GM12891 (cell line): ENCODE data around the gene EXOC3.
A peak's percentile ranks its signal among the peaks of the same experiment; 100 is the strongest.
"Not testable (repeated sequence)": the region's sequence is repeated elsewhere in the genome, so short reads cannot be mapped to it uniquely, and the experiment has no call there.

Experiments used
- DNase-seq: peaks from one replicate; pipeline ENCODE4 v3.0.0; 2011; ENCODE audit warnings: low spot score; ENCODE audit not compliant: insufficient read length
- FAIRE-seq: peaks from 2 replicates; lab custom pipeline; 2011; peaks lifted over from hg19 to GRCh38; lab: Jason Lieb, UNC
- PAX5 ChIP-seq: IDR thresholded peaks from 2 replicates; pipeline ENCODE4 v1.6.1; 2011; ENCODE audit warnings: low read length, moderate library complexity, mild to moderate bottlenecking; ENCODE audit not compliant: insufficient read depth, severe bottlenecking
- POLR2A ChIP-seq: IDR thresholded peaks from 2 replicates; pipeline ENCODE4 v1.6.1; 2011; ENCODE audit warnings: low read depth, low read length, control low read depth
- POLR2AphosphoS5 ChIP-seq: IDR thresholded peaks from 2 replicates; pipeline ENCODE4 v1.6.1; 2011; ENCODE audit warnings: low read depth, low read length, control low read depth
- POU2F2 ChIP-seq: IDR thresholded peaks from 2 replicates; pipeline ENCODE4 v1.6.1; 2011; ENCODE audit warnings: low read depth, mild to moderate bottlenecking, control low read depth, low read length, moderate library complexity
- SPI1 ChIP-seq: IDR thresholded peaks from 2 replicates; pipeline ENCODE4 v1.6.1; 2011; ENCODE audit warnings: low read depth, low read length, control low read depth
- TAF1 ChIP-seq: IDR thresholded peaks from 2 replicates; pipeline ENCODE4 v1.6.1; 2011; ENCODE audit warnings: low read depth, low read length, control low read depth

The EXOC3 gene

DNA sequence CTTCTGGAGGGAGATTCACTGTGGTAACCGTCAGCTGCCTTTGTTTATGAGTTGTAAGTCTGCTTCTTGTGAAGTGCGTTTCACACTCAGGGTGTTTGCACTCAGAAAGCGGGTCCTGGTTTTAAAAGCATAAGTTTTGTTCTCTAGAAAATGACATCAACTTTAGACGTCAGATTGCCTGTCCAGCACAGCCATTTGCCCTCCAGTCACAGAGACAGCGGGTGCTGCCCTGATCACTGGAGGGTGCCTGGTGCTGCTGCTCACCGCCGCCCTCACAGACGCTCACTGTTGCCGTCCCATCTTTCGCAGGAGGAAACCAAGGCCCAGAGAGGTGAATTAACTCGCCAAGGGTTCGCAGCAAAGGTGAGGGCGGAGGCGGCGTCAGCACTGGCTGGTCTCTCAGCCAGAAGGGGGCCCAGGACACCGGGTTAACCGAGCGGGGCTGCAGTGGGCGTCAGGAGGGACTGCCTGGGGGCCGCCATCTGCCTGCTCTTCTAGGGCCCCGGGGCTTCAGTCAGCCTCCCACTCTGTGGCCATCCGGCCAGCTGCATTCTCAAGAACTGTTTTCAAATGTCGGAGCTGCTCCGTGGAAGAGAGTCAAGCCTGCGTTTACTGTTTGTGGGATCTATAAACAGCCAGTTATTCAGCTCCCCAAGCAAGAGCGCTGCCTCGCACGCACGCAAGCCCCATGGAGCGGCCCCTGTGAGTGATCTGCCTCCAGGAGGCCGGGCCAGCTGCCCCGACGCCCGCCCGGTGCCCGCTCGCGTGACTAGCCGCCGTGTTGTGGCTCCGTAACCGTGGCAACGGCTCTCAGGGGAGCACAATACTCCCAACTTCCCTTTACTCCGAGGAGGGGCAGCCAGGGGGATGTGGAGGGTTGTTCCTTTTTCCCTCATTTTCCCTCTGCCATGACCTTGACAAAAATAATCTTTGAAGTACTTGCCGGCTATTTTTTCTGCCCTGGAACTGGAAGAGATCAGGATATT is 43.4 kb upstream of the EXOC3 start:
- DNase-seq: peak; percentile 77
- TF ChIP-seq PAX5 (peak; percentile 41), POLR2A (peak; percentile 27; the same call in 1 of the 2 replicates), POLR2AphosphoS5 (peak; percentile 60), POU2F2 (peak; percentile 55; the same call in 1 of the 2 replicates), SPI1 (peak; percentile 60), TAF1 (peak; percentile 43; the same call in 1 of the 2 replicates)
- peak; percentile 93 for FAIRE-seq

DNA sequence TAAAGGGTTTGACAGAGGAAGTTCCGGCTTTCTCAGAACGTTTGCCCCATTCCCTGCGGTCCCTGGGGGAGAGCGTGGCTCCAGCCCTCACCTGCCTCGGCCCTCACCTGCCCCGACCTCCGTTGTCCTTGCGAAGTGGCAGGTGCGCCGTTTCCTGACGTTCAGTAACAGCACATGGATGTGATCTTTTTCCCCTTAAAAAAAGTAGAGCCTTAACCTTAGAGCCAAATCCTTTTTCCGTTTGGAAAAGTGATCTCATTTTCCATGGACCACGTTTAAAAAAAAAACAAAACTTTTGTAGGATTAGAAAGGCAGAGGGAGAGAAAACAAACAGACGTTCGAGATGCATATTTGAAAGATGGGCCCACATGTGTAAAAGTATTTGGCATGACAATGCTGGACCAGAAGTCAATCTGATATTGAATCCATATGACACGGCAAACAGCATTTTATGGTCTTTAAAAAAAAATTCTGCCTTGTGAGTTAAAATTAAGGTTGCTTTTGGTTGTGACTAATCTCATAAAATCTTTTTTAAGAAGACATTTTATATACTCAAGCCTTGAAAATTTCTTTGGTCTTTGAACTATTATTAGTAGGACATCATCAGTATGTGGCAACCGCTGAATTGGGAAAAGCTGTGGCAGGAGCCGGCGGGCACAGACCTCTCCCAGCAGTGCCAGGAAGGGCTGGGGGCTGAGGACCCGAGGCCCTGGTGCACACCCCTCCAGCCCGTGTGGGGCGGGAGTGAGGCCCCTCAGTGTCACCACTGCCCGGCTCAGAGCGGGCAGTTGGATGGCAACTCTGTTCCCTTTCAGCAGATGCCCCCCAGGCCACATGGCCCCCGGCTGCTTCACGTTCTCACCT is 42.5 kb upstream of the EXOC3 start:
- DNase-seq (no peak), FAIRE-seq (no peak)
- TF ChIP-seq POU2F2 (no peak), POLR2A (no peak), PAX5 (no peak), SPI1 (no peak), TAF1 (no peak), POLR2AphosphoS5 (no peak)

DNA sequence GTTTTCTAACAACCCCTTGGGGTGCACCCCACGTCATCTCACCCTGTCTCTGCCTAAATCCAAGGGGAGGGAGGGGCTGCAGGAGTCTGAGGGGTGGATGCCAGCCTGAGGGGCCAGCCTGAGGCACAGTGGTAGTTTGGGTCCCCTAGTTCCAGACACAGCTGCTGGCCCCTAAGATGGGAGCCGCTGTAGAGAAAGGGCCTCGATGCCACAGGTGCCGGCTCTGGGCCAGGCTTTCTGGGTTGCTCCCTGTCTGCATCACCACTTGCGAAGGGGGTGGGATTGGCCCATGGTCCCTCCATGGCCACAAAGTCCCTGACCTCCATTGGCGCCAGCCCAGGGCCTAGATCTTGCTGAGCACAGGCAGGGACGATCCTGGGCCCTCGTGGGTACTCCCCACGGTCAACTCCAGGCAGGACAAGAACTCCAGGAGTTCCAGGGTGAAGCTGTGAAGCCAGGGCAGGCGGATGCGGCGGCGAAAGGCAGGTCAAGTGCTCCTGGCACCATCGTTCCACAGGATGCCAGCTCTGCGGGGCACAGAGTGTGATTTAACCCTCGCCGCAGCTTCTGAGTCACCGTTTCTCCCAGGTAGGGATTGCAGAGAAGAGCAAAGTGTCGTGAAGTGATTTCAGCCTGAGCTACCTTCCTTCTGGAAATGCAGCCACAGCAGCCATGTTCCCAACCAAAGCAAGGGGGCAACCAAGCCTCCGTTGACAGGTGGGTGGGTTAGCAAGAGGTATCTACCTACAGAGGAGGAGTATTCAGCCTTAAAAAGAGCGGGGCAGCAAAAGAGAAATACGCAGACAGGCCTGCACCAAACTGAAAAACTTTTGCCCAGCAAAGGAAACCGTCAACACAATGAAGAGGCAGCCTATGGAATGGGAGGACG is 41.6 kb upstream of the EXOC3 start:
- peak; percentile 75 for FAIRE-seq
- DNase-seq: no peak
- TF ChIP-seq TAF1 (no peak), POLR2A (no peak; the same call in 1 of the 2 replicates), SPI1 (no peak)

DNA sequence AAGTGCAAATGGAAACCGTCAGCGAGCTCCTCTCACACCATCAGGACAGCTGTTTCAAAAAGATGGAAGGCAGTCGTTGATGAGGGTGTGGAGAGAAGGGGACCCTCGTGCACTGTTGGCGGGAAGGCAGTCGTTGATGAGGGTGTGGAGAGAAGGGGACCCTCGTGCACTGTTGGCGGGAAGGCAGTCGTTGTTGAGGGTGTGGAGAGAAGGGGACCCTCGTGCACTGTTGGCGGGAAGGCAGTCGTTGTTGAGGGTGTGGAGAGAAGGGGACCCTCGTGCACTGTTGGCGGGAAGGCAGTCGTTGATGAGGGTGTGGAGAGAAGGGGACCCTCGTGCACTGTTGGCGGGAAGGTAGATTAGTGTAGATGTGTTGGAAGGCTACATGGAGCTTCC is 40.8 kb upstream of the EXOC3 start:
- peak; percentile 59 for FAIRE-seq
- not testable (repeated sequence) for DNase-seq

DNA sequence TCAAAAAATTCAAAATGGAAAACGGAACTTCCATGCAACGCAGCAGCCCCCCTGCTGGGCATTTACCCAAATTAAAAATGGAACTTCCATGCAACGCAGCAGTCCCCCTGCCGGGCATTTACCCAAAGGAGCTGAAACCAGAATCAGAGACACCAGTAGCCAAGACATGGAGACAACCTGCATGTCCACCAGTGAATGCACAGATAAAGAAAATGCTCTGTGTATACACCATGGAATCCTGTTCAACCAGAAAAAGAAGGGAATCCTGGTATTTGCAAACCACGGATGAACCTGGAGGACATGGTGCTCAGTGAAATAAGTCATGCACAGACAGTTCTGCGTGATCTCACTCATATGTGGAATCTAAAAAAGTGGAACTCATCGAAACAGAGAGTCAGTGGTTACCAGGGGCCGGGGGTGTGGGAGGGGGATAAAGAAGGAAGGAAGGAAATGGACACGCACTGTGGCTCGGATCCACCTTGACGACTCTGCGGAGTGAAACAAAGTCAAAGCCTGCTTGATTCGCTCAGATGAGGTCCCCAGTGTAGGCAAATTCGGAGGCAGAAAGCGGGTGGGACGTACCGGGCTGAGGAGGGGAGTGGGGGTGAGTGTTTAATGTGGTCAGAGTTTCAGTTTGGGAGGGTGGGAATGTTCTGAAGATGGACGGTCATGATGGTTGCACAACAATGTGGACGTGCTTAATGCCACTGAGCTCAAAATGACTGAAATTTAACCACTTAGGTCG is 40.2 kb upstream of the EXOC3 start:
- TF ChIP-seq POLR2AphosphoS5 (0 out of 2 replicates have a peak, but pooled peaks have one; percentile 17), PAX5 (peak; percentile 97), POU2F2 (peak; percentile 85; the same call in 1 of the 2 replicates), SPI1 (peak; percentile 71), TAF1 (no peak), POLR2A (no peak; the same call in 1 of the 2 replicates)
- DNase-seq: peak; percentile 56
- FAIRE-seq: peak; percentile 98

DNA sequence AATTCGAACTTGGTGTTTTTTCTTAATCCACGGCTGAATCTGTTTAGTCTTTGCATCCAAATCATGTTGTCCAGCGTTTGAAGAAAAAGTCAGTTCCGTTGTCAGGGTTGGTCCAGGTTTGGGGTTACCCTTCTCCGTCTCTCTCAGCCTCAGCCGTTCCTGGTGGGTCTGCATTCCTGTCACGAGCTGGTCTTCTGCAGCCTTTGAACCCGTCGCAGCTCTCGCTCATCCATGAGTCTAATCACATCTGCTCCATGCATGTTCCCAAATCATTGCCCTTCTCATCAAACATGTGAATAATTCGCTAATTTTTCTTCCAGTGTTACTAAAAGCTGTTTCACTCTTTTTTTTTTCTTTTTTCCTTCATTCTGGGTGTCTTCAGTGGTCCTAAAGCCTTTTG is 39.0 kb upstream of the EXOC3 start:
- FAIRE-seq (peak; percentile 54), DNase-seq (no peak)
- TF ChIP-seq TAF1 (no peak), PAX5 (no peak), SPI1 (no peak), POU2F2 (no peak), POLR2AphosphoS5 (no peak), POLR2A (no peak)

DNA sequence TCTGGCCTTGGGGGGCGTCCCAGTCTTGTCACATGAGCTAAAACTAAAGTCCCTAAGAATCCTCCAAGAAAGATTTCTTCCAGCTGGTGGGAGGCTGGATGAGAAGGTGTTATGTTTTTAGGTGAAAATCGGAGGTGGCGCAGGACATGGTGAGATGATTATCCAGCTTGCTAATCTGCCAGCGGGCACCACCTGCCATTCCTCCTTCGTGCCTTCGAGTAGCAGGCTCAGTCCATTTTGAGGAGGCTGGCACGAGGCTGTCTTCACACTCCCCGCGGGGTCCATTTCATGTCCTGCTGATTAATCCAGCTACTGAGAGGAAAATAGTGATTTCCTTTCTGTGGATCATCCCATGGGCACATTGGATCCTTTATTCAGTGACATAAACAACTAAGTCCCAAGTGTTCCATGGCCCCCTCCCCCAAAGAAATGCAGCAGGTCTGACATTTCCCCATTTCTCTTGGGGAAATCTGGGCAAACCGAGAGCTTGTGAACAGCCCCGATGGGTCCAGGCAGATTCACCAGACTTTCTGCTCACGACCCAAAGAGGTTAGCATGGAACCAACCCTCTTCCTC is 38.2 kb upstream of the EXOC3 start:
- no peak for FAIRE-seq
- DNase-seq: no peak
- no peak for TF ChIP-seq POLR2A
- no peak for TF ChIP-seq PAX5
- TF ChIP-seq POU2F2: no peak
- TF ChIP-seq SPI1: no peak
- TF ChIP-seq TAF1: no peak
- TF ChIP-seq POLR2AphosphoS5: no peak

DNA sequence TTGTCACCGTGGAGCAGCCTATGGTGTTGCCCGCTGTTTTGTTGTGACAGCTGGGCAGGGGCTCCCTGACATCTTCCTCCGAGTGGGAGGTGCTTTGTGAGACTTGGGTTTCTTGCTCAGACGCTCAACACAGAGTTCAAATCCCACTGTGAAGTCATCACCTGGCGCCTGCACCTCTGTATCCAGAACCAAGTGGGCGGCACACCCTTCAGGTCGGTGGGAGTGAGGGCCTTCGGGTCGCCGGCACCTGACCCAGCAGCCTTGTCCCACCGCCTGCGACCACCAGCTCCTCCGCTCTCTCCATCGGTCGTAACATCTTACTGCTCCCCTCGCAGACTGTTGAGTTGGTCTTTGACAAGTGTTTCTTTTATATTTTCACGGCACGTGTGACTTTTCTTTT is 37.6 kb upstream of the EXOC3 start:
- TF ChIP-seq POLR2AphosphoS5: no peak
- TF ChIP-seq PAX5: no peak
- TF ChIP-seq TAF1: no peak
- TF ChIP-seq SPI1: no peak
- no peak for TF ChIP-seq POLR2A
- no peak for TF ChIP-seq POU2F2
- DNase-seq (no peak), FAIRE-seq (no peak)
